GM12892 (cell line): ENCODE measurements around the gene DOCK10.

Source experiments
- POLR2A ChIP-seq: IDR thresholded peaks from 2 replicates; pipeline ENCODE4 v1.6.1; 2011; ENCODE audit warnings: low read depth, low read length, control low read depth
- POLR2AphosphoS5 ChIP-seq: IDR thresholded peaks from 2 replicates; pipeline ENCODE4 v1.6.1; 2011; ENCODE audit warnings: low read depth, low read length, control low read depth
- TAF1 ChIP-seq: IDR thresholded peaks from 2 replicates; pipeline ENCODE4 v1.6.1; 2011; ENCODE audit warnings: low read depth, mild to moderate bottlenecking, control low read depth, low read length, borderline replicate concordance

DNA sequence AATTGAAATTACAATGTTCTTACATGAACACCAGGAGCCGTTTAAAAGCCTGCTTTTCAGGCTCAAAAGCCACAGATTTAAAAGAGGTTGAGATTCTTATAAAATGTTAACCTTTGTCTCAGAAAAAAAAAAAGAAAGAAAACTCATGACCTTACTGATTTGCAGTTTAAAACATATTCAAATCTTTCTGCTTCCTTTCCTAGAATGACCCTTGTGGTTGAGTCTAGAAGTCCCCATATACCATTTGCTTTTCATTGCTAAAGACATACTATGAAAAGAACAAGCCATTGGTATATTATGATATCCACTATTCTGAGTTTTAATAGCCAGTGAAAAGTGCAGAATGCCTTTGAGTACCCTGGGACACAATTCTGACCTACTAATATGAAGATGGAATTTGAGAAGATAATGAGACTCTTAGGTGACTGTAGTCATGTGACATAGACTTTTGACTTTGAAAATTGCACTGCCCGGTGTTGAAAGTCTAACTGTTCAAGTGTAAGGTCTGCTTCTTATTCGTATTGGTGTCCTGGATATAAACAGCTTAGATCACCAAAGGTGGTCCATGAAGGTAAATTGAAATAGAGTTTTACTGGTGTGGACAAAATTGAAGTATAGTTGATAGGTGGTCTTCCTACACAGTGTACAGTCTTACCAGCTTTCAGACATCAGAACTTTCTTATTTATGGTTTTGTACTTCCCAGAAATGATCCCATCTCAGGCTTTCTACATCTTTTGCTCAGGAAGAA, 117.0 kb downstream of the DOCK10 start:
- TF ChIP-seq POLR2AphosphoS5 (no peak), POLR2A (no peak), TAF1 (no peak)
